Measurements from ENCODE around the gene IAPP.
"Not testable (repeated sequence)": the region's sequence is repeated elsewhere in the genome, so short reads cannot be mapped to it uniquely, and the experiment has no call there.

The IAPP gene

DNA sequence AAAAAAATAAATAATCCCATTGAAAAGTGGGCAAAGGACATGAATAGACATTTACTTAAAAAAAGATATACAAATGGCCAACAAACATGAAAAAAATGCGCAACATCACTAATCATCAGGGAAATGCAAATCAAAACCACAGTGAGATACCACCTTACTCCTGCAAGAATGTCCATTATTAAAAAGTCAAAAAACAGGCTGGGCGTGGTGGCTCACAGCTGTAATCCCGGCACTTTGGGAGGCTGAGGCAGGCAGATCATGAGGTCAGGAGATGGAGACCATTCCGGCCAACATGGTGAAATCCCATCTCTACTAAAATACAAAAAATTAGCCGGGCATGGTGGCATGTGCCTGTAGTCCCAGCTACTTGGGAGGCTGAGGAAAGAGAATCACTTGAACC lies 8.6 kb downstream of the IAPP start:
- DNase-seq = not testable (repeated sequence)

DNA sequence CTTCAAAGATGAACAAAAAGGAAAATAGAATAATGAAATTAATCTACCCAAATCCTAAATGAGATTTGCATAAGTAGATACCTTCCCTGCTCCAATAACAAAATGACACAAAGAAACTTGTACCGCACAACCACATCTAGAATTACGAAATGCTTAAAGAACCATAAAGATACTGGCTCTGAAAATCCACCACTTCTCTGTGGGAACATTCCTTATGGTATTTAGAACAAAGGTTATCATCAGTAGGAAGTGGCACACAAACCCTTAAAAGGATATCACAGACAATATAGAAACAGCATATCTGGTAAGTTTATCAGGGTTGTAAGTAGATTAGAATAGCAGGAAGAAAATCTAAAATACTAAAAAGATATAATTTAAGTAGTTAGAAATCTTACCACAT lies 11.6 kb downstream of the IAPP start:
- no peak for DNase-seq

DNA sequence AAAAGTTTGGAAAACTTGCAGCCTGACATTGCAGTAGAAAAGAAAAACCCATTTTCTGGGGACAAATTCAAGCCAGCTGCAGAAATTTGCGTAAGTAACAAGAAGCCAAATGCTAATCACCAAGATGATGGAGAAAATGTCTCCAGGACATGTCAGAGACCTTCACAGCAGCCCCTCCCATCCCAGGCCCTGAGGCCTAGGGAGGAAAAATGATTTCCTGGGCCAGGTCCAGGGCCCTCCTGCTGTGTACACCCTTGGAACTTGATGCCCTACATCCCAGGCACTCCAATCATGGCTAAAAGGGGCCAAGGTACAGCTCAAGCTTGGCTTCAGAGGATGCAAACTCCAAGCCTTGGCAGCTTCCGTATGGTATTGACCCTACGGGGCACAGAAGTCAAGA lies 14.5 kb downstream of the IAPP start:
- no peak for DNase-seq

DNA sequence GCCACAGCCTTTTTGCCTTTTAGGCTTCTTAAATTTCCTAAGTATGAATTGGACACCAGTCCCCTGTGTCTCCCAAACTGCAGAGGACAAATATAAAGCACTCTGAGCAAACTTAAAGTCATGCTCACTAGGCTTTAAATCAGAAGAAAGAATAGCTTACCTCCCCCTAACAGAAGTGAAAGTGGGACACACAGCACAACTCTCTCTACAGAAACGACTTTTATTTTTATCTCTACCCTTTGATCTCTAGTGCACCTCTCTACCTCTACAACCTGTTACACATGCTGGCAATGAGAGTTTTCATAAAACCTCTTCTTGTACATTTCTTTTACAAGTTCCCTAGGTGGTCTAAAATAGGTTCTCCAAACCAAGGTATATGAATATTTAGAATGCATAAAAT lies 19.7 kb downstream of the IAPP start:
- DNase-seq = no peak

DNA sequence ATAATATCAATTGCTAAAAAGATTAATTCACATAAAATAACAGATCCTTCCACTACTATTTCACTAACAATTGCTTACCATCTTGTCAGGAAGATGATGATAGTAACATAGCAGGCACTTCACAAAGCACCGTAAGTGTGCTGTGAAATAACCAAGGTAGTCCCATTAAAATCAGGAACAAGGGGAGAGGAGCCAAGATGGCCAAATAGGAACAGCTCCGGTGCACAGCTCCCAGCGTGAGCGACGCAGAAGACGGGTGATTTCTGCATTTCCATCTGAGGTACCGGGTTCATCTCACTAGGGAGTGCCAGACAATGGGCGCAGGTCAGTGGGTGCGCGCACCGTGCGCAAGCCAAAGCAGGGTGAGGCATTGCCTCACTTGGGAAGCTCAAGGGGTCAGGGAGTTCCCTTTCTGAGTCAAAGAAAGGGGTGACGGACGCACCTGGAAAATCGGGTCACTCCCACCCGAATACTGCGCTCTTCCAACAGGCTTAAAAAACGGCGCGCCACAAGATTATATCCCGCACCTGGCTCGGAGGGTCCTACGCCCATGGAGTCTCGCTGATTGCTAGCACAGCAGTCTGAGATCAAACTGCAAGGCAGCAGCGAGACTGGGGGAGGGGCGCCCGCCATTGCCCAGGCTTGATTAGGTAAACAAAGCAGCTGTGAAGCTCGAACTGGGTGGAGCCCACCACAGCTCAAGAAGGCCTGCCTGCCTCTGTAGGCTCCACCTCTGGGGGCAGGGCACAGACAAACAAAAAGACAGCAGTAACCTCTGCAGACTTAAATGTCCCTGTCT lies 22.3 kb downstream of the IAPP start:
- DNase-seq = not testable (repeated sequence)

DNA sequence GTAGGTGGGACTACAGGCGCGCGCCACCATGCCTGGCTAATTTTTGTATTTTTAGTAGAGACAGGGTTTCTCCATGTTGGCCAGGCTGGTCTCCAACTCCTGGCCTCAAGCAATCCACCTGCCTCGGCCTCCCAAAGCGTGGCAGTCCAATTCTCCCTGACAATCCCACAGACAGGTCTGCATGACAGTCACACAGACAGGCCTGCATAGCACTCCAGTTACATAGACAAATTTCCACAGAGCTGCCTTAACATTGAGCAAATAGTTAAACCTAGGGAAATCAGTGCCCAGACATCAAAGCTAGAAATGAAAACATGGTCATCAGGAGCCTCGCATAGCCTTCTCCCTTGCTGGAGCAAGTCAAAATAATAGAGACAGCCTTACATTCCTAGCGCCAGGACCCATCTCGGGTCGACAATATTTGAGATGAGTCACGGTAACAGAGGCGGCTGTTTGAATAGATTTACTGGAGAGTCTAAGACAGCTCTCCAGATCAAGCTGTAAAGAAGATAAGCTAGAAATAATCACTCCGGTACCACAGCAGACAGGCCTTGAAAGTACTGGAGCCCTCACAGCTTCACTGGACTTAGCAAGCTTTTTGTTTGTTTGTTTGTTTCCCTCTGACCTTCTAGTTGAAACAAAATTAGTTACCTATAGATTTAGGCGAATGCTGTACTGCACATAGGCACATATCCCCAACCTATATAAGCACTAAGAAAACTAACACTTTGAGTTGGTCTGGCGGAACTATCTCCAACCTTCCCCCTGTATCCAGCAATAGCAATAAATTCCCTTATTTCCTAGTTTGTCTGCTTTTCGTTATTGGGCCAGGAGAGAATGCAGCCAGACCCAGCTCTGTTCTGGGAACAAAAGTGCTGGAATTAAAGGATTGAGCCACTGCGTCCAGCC lies 40.9 kb downstream of the IAPP start:
- DNase-seq = no peak

DNA sequence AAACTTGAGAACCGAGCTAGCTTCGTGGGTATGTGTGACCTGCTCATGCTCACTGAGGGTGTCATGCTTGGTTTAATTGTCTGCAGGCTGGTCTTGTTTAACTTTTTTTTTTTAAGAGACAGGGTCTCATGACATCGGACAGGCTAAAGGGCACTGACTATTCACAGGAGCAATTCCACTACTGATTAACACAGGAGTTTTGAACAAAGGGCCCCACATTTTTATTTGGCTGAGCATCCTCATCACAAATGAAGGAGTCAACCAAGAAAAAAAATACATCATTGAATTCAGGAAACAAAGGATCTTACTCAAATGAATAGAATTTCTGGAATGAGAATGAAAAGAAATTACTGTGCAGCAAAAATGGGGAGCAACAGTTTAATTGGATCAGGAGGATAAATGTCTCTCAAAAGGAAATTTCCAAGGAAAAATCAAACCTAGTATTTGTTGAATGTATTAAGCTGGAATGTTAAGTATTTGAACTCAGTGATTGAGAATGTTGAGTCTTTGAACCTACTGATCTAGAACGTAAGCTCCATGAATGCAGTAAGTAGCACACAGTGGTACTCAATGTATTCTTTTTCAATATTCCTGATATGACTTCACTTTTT lies 43.9 kb downstream of the IAPP start:
- DNase-seq = no peak

DNA sequence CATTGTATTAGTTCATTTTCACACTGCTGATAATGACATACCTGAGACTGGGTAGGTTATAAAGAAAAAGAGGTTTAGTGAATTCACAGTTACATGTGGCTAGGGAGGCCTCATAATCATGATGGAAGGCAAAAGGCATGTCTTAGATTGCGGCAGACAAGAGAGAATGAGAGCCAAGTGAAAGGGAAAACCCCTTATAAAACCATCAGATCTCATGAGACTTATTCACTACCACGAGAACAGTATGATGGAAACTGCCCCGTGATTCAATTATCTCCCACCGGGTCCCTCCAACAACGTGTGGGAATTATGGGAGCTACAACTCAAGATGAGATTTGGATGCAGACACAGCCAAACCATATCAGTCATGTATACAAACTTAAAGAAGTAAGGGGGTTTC lies 45.7 kb downstream of the IAPP start:
- DNase-seq = not testable (repeated sequence)

DNA sequence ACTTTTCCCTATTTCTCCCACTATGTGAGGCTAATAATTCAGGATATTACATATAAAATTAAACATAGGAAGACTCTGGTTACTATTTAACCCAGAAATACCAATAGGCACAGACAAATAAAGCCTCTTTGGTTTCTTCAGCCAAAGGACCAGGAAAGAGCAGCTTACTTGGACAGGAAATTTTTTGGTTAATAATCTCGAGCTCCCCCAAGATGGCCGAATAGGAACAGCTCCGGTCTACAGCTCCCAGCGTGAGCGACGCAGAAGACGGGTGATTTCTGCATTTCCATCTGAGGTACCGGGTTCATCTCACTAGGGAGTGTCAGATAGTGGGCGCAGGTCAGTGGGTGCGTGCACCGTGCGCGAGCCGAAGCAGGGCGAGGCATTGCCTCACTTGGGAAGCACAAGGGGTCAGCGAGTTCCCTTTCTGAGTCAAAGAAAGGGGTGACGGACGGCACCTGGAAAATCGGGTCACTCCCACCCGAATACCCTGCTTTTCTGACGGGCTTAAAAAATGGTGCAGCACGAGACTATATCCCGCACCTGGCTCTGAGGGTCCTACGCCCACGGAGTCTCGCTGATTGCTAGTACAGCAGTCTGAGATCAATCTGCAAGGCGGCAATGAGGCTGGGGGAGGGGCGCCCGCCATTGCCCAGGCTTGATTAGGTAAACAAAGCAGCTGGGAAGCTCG lies 46.5 kb downstream of the IAPP start:
- DNase-seq = not testable (repeated sequence)

DNA sequence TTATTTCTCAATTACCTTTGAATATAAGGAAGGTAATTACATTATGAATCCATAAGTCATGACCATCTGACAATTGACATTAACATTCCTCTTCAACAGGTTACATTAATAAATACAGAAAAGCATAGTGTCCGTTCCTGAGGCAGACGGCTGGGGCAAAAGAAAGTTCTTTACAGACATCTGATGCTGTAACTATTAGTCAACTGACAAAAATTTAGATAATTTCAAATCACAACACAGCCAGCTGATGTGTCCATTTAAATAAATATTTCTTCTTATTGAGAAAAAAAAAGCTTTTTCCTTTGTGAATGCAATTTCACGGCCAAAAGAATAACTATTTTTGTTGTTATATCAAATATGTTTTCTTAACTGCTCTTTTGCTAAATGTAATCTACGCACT lies 55.5 kb downstream of the IAPP start:
- DNase-seq = no peak
